HepG2 (cell line): ENCODE data around the gene GFAP. TPM values are rescaled to one million over a fixed set of nuclear protein-coding genes. Genes with fewer than 3 reads are reported as not detected.
A peak's percentile ranks its signal among the peaks of the same experiment; 100 is the strongest.

Source experiments
- ARNT2 ChIP-seq: sonication (generic); formaldehyde crosslinking; IDR thresholded peaks from 2 replicates; pipeline ENCODE4 v1.8.0; 2022; ENCODE audit warnings: mild to moderate bottlenecking, low read depth, missing genetic modification reagents, moderate library complexity
- CEBPB ChIP-seq: IDR thresholded peaks from 2 replicates; pipeline ENCODE4 v1.6.1; 2011; ENCODE audit warnings: low read depth, low read length, improper control_type of control experiment, borderline replicate concordance
- ETV5 ChIP-seq: IDR thresholded peaks from 2 replicates; pipeline ENCODE4 v1.6.1; 2018; ENCODE audit warnings: missing biosample characterization, missing genetic modification reagents, inconsistent platforms, borderline replicate concordance
- FOXP1 ChIP-seq, 2 experiments: fragments of 450-650 bp in 1 of 2; IDR thresholded peaks; 2 replicates each; pipeline ENCODE4 v1.6.1; 2017 to 2018; ENCODE audit warnings: antibody characterized with exemption in 1 of 2
- HMGXB4 ChIP-seq, 2 experiments: sonication (generic) in 1 of 2; formaldehyde crosslinking in 1 of 2; IDR thresholded peaks; 2 replicates each; pipeline versions ENCODE4 v1.4.0 to v1.6.1; 2018 to 2020; ENCODE audit warnings: missing genetic modification reagents in 2 of 2, borderline replicate concordance in 1 of 2, low read depth in 1 of 2, mild to moderate bottlenecking in 1 of 2, missing biosample characterization in 1 of 2
- KDM1A ChIP-seq: IDR thresholded peaks from 2 replicates; pipeline ENCODE4 v1.6.1; 2016; ENCODE audit warnings: missing compliant biosample characterization
- KLF15 ChIP-seq: sonication (generic); formaldehyde crosslinking; IDR thresholded peaks from 2 replicates; pipeline ENCODE4 v1.8.1; 2023; ENCODE audit warnings: borderline replicate concordance, mild to moderate bottlenecking, inconsistent platforms, missing genetic modification reagents, mixed read lengths
- NR2C2 ChIP-seq: sonication (generic); formaldehyde crosslinking; IDR thresholded peaks from 2 replicates; pipeline ENCODE4 v1.4.0; 2020; ENCODE audit warnings: missing genetic modification reagents, mild to moderate bottlenecking, moderate library complexity, borderline replicate concordance
- PBX3 ChIP-seq: sonication (generic); formaldehyde crosslinking; IDR thresholded peaks from 2 replicates; pipeline ENCODE4 v1.8.1; 2023; ENCODE audit warnings: missing genetic modification reagents, inconsistent platforms, borderline replicate concordance
- SMAD9 ChIP-seq: sonication (generic); formaldehyde crosslinking; IDR thresholded peaks from 2 replicates; pipeline ENCODE4 v1.5.1; 2020; ENCODE audit warnings: mild to moderate bottlenecking, missing genetic modification reagents
- SRSF4 ChIP-seq: fragments of 200-400 bp; formaldehyde crosslinking; IDR thresholded peaks from one replicate; pipeline ENCODE4 v1.6.1; 2018; ENCODE audit warnings: mild to moderate bottlenecking, low read depth, low read length, moderate library complexity; ENCODE audit not compliant: poor library complexity, severe bottlenecking
- ZNF512B ChIP-seq: sonication (generic); formaldehyde crosslinking; IDR thresholded peaks from 2 replicates; pipeline ENCODE4 v1.5.1; 2020; ENCODE audit warnings: missing genetic modification reagents, mild to moderate bottlenecking, borderline replicate concordance
- ZNF556 ChIP-seq: sonication (generic); formaldehyde crosslinking; IDR thresholded peaks from 2 replicates; pipeline ENCODE4 v1.4.0; 2020; ENCODE audit warnings: mild to moderate bottlenecking, missing genetic modification reagents, borderline replicate concordance
- ZNF629 ChIP-seq: sonication (generic); formaldehyde crosslinking; conservative IDR thresholded peaks from 2 replicates; pipeline ENCODE4 v1.5.0; 2020; ENCODE audit warnings: missing genetic modification reagents
- ZNF644 ChIP-seq: IDR thresholded peaks from 2 replicates; pipeline ENCODE4 v1.6.1; 2016; ENCODE audit warnings: low read depth
- ZXDC ChIP-seq: sonication (generic); formaldehyde crosslinking; IDR thresholded peaks from 2 replicates; pipeline ENCODE4 v1.5.0; 2020; ENCODE audit warnings: mild to moderate bottlenecking, missing genetic modification reagents
- polyA plus RNA-seq, 8 experiments: library from polyadenylated mRNA; depleted of rRNA in 3 of 8; stranded (reverse) in 7 of 8; unstranded in 1 of 8; fragments of >200 nt; fragmentation: Illumina TruSeq in 4 of 8; extraction: Trizol in 4 of 8; gene quantifications; 2 replicates each; pipeline versions ENCODE4 v1.2.1 to v1.2.3, GENCODE V29; 2011 to 2016; ENCODE audit warnings: low read depth in 4 of 8, missing spikeins in 1 of 8, mixed read lengths in 1 of 8; ENCODE audit not compliant: insufficient read depth in 1 of 8
- total RNA-seq, 5 experiments: library from RNA; depleted of rRNA; stranded (reverse); fragments of >200 nt; fragmentation: Illumina TruSeq; extraction: Trizol; gene quantifications; 2 replicates each; pipeline ENCODE4 v1.2.3, GENCODE V29; 2016; ENCODE audit warnings: low read depth in 1 of 5

The GFAP gene
- total and polyA plus RNA-seq, 2 of the 13 experiments (the other 11 are each of a cell fraction or from before 2014, with no cell fraction given) = 0.11 to 0.29 TPM

GRCh38 chr17:44911133-44912001, 3.9 kb downstream of the GFAP start (continued):
- TF ChIP-seq HMGXB4 (CRISPR knock-in tag; IDR thresholded peaks at IDR 0.05; ENCODE audit: borderline replicate concordance in 1 of 2, low read depth in 1 of 2) = peak; percentile 35 to 84; a peak in 3 of 4 replicates
- 0 out of 2 replicates have a peak, but pooled peaks have one; percentile 12 for TF ChIP-seq ETV5 (CRISPR knock-in tag)
- TF ChIP-seq PBX3 (CRISPR knock-in tag) = no peak
- peak; percentile 42; the same call in 1 of the 2 replicates for TF ChIP-seq ZNF644
- TF ChIP-seq FOXP1 (IDR thresholded peaks at IDR 0.05) = no peak
- no peak for TF ChIP-seq FOXP1 (CRISPR knock-in tag; IDR thresholded peaks at IDR 0.05)
- 0 out of 2 replicates have a peak, but pooled peaks have one; percentile 7 for TF ChIP-seq KDM1A (CRISPR knock-in tag)
- TF ChIP-seq ZNF512B (CRISPR knock-in tag) = no peak
- TF ChIP-seq ZNF556 = peak; percentile 92; the same call in 1 of the 2 replicates
- no peak for TF ChIP-seq ZXDC
- TF ChIP-seq CEBPB = no peak
- TF ChIP-seq ARNT2 (CRISPR knock-in tag) = no peak
- TF ChIP-seq ZNF629 = no peak
- peak; percentile 64; the same call in 1 of the 2 replicates for TF ChIP-seq NR2C2
- no peak for TF ChIP-seq SRSF4
- TF ChIP-seq KLF15 (CRISPR knock-in tag) = no peak
- no peak for TF ChIP-seq SMAD9 (CRISPR knock-in tag)
